ENCODE results near the gene KRTAP4-9. TPM values are rescaled to one million over a fixed set of nuclear protein-coding genes. Genes with fewer than 3 reads are reported as not detected.
"Not testable (repeated sequence)": the region's sequence is repeated elsewhere in the genome, so short reads cannot be mapped to it uniquely, and the experiment has no call there.

Gene KRTAP4-9
- total and polyA plus RNA-seq, 8 donors = not detected

GRCh38 chr17:41101586-41102259 lies 3.5 kb upstream of the KRTAP4-9 start, which contains the start of gene KRTAP4-16:
Gene KRTAP4-16 (minus strand): TSS chr17:41102209. CDS start chr17:41102209, 0 bp downstream.
- no peak for ATAC-seq
- TF ChIP-seq CTCF (IDR thresholded peaks at IDR 0.05) = no peak
- DNase-seq = no peak
- no peaks in the 10 kb centered on the region for H3K9me3 ChIP-seq
- H3K27ac ChIP-seq = no peak within 1 kb of the TSS
- H3K36me3 ChIP-seq = no peaks in the 10 kb centered on the region
- WGBS, 2 donors = 37 to 44% methylated on average over 8 to 9 of the region's 10 CpGs
- no peak for FAIRE-seq
- no peak within 1 kb of the TSS for H3K4me3 ChIP-seq
- H3K4me1 ChIP-seq = no peaks in the 10 kb centered on the region
- intact Hi-C loops (cut with DNase I) = no loop called here
- no peaks in the 10 kb centered on the region for H3K27me3 ChIP-seq

- Histone ChIP-seq H3K4me3 (no peak overlapping the region), H3K9me3 (no peaks in the 10 kb centered on the region), H3K4me1 (no peaks in the 10 kb centered on the region), H3K27ac (no peak overlapping the region), H3K36me3 (no peaks in the 10 kb centered on the region), H3K27me3 (no peaks in the 10 kb centered on the region)
- 89 to 98% methylated on average over 1 of the region's 1 CpG for WGBS, 2 donors
- intact Hi-C loops (cut with DNase I) = no loop called here
- no peak for FAIRE-seq
- no peak for DNase-seq
- no peak for ATAC-seq
- no peak for TF ChIP-seq CTCF (IDR thresholded peaks at IDR 0.05)
These were observed 1.3 kb upstream of the KRTAP4-9 start for GRCh38 chr17:41103896-41104295.

- H3K36me3 ChIP-seq; H3K4me1 ChIP-seq; FAIRE-seq; H3K4me3 ChIP-seq; DNase-seq; intact Hi-C loops (cut with DNase I); ATAC-seq; H3K9me3 ChIP-seq; H3K27ac ChIP-seq; H3K27me3 ChIP-seq: not testable (repeated sequence)
- 45 to 66% methylated on average over 2 of the region's 2 CpGs for WGBS, 2 donors
These were observed 677 bp upstream of the KRTAP4-9 start for GRCh38 chr17:41104386-41105038.

- H3K36me3 ChIP-seq = no peaks in the 10 kb centered on the region
- FAIRE-seq (no peak), DNase-seq (no peak), ATAC-seq (no peak)
- H3K4me1 ChIP-seq = no peaks in the 10 kb centered on the region
- no peaks in the 10 kb centered on the region for H3K9me3 ChIP-seq
- intact Hi-C loops (cut with DNase I) = no loop called here
- H3K4me3 ChIP-seq = no peak overlapping the region
- no peaks in the 10 kb centered on the region for H3K27me3 ChIP-seq
- no peak overlapping the region for H3K27ac ChIP-seq
- TF ChIP-seq CTCF (IDR thresholded peaks at IDR 0.05) = no peak
- 29 to 35% methylated on average over 1 of the region's 1 CpG for WGBS, 2 donors
These were observed 2.8 kb downstream of the KRTAP4-9 start for GRCh38 chr17:41107941-41108450.

GRCh38 chr17:41108728-41109386 lies 3.7 kb downstream of the KRTAP4-9 start:
- H3K4me3 ChIP-seq; intact Hi-C loops (cut with DNase I); FAIRE-seq; DNase-seq; H3K9me3 ChIP-seq; H3K27ac ChIP-seq; H3K4me1 ChIP-seq; ATAC-seq; H3K36me3 ChIP-seq; H3K27me3 ChIP-seq: not testable (repeated sequence)
- 0 to 51% methylated on average over 1 of the region's 1 CpG for WGBS, 2 donors
